Adrenal gland (tissue), 12 donors: ENCODE results near the gene SETD2. TPM values are rescaled to one million over a fixed set of nuclear protein-coding genes. Genes with fewer than 3 reads are reported as not detected.

ENCODE experiments used
- DNase-seq, 7 donors: peaks; one replicate each; pipeline ENCODE4 v3.0.0-alpha.2; 2019 to 2020
- H3K27ac ChIP-seq, 5 donors: fragments of 200-600 bp; sonication (generic) in 4 of 5; 1 replicate in 3 of 5; 2 replicates in 2 of 5; pipeline versions ENCODE4 v1.5.1 to v1.8.0; 2016 to 2020; ENCODE audit warnings: mild to moderate bottlenecking in 1 of 5
- H3K27me3 ChIP-seq: fragments of 200-600 bp; 2 replicates; pipeline ENCODE4 v1.8.0; 2021
- H3K36me3 ChIP-seq, 2 donors: fragments of 200-600 bp; replicated peaks in 1 of 2; 1 replicate in 1 of 2; 2 replicates in 1 of 2; pipeline versions ENCODE4 v1.5.1 to v1.8.0; 2018 to 2022
- H3K4me1 ChIP-seq, 2 donors: fragments of 200-600 bp; replicated peaks in 1 of 2; 1 replicate in 1 of 2; 2 replicates in 1 of 2; pipeline versions ENCODE4 v1.5.1 to v1.8.0; 2018 to 2021
- H3K4me3 ChIP-seq, 4 donors: fragments of 200-600 bp; sonication (generic) in 3 of 4; one replicate each; pipeline ENCODE4 v1.5.1; 2016 to 2018
- H3K9me3 ChIP-seq, 3 donors: fragments of 200-600 bp; sonication (generic) in 1 of 3; replicated peaks in 1 of 3; 1 replicate in 2 of 3; 2 replicates in 1 of 3; pipeline versions ENCODE4 v1.5.1 to v1.8.0; 2016 to 2021
- POLR2A ChIP-seq, 2 donors: fragments of 450-650 bp; IDR thresholded peaks; one replicate each; pipeline ENCODE4 v1.6.1; 2017; ENCODE audit warnings: antibody characterized with exemption in 2 of 2, mild to moderate bottlenecking in 2 of 2, moderate library complexity in 1 of 2
- WGBS, 4 donors: extraction: QIAGEN DNeasy Blood & Tissue Kit in 2 of 4; methylation state at CpG; one replicate each; pipeline versions ENCODE4 v1.1.5 to v1.1.7; 2013 to 2017; 5-methylcytosine and 5-hydroxymethylcytosine counted together
- intact Hi-C, 2 donors: fragments of 100-400 bp; cut with DNase I; formaldehyde crosslinking; loops; one replicate each; pipeline versions ENCODE4 v1.14.1 to v1.15.0; 2022 to 2023
- polyA plus RNA-seq, 3 donors: library from polyadenylated mRNA; stranded (reverse); fragments of 200-250 nt in 2 of 3; fragments of 350-450 nt in 1 of 3; fragmentation: Illumina TruSeq in 1 of 3; extraction: RNeasy Lipid Tissue Mini Kit (QIAGEN cat#74804) in 1 of 3; gene quantifications; one replicate each; pipeline ENCODE4 v1.2.3, GENCODE V29; 2013 to 2014
- total RNA-seq, 9 donors: library from RNA; depleted of rRNA in 4 of 9; stranded (reverse); fragments of >200 nt in 4 of 9; fragments of 120-200 nt in 1 of 9; fragmentation: NEBNext Ultra II Directional in 1 of 9; extraction: Animal tissue kit (Norgen Biotek cat#: 25700) in 1 of 9; gene quantifications; one replicate each; pipeline versions ENCODE4 v1.1.0 to v1.2.4, GENCODE V29; 2013 to 2023
- TF ChIP-seq, protein P1 (sequence below), 6 experiments: fragments of 450-650 bp in 4 of 6; fragments of 200-600 bp in 2 of 6; sonication (generic) in 1 of 6; IDR thresholded peaks; 1 replicate in 5 of 6; 2 replicates in 1 of 6; pipeline versions ENCODE4 v1.5.1 to v1.8.0; 2016 to 2021; ENCODE audit warnings: antibody characterized with exemption in 6 of 6, mild to moderate bottlenecking in 2 of 6, moderate library complexity in 1 of 6
- donor health status: healthy with polysubstance abuse.
- donor health status: Bipolar disorder and iron deficiency.
- donor health status: DM: yes; HTN: yes; CAD: no.
- donor health status: DM: no; HTN: no; CAD: no.
- donor health status: DM: no; HTN: no; CAD: no.
- donor health status: DM: yes; HTN: yes; CAD: no.

Gene SETD2
- total and polyA plus RNA-seq, 12 donors, result 12.6 to 58.9 (median 39.1) TPM

DNA sequence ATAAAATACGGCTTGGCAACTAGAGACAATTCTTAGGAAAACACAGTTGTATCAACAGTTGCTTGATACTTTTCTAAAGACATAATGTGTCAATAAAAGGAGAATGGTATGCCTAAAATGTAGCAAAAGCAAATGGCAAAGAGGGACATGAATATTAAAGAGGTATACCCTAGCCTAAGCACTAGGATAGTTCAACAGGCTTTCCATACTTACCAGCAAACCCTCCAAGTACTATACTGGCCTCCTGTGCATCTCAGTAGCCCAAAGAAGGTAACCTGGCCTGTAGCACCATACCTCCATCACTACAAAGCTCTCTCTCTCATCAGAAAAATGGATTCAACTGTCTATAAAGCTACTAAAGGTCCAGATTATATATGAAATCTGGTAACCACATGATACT, 7.5 kb downstream of the SETD2 start:
- intact Hi-C loops, result no loop called here
- Histone ChIP-seq H3K27ac (no peak overlapping the region), H3K4me1 (peaks cover 31 to 82% of the 10 kb centered on the region in 2 donors), H3K4me3 (no peak overlapping the region), H3K9me3 (no peaks in the 10 kb centered on the region), H3K27me3 (no peaks in the 10 kb centered on the region), H3K36me3 (no peaks in the 10 kb centered on the region)
- TF ChIP-seq POLR2A (IDR thresholded peaks at IDR 0.05), result no peak
- TF ChIP-seq, protein P1, sequence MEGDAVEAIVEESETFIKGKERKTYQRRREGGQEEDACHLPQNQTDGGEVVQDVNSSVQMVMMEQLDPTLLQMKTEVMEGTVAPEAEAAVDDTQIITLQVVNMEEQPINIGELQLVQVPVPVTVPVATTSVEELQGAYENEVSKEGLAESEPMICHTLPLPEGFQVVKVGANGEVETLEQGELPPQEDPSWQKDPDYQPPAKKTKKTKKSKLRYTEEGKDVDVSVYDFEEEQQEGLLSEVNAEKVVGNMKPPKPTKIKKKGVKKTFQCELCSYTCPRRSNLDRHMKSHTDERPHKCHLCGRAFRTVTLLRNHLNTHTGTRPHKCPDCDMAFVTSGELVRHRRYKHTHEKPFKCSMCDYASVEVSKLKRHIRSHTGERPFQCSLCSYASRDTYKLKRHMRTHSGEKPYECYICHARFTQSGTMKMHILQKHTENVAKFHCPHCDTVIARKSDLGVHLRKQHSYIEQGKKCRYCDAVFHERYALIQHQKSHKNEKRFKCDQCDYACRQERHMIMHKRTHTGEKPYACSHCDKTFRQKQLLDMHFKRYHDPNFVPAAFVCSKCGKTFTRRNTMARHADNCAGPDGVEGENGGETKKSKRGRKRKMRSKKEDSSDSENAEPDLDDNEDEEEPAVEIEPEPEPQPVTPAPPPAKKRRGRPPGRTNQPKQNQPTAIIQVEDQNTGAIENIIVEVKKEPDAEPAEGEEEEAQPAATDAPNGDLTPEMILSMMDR (IDR thresholded peaks at IDR 0.05), result no peak
- no peak for DNase-seq
- 53 to 73% (median 59%) methylated on average over 1 of the region's 1 CpG for WGBS, 4 donors

DNA sequence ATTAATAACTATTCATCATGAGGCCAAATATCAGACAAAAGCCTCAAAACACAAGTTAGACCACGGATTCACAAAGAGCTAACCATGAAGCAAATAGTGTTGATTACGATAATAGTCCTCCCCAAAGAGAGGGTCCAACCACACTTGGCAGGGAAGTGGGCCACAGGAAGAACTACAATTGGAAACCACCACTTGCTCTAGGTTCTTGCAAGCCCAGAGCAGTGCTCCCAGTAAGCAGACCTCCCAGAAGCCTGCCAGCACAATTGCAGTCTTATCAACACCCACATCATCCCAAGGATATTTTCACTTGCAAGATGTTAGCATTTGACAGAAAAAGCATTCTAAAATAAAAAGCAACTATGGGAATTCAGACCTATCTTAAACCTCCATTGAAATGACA, 11.3 kb downstream of the SETD2 start:
- no peak for TF ChIP-seq POLR2A (IDR thresholded peaks at IDR 0.05)
- TF ChIP-seq, protein P1 (IDR thresholded peaks at IDR 0.05), result no peak
- H3K27ac ChIP-seq, result no peak overlapping the region
- intact Hi-C loops, result no loop called here
- no peaks in the 10 kb centered on the region for H3K36me3 ChIP-seq
- H3K9me3 ChIP-seq, result no peaks in the 10 kb centered on the region
- H3K27me3 ChIP-seq, result no peaks in the 10 kb centered on the region
- peak in 1 of 7 donors; percentile 15 for DNase-seq
- 49 to 63% (median 58%) methylated on average over 2 of the region's 2 CpGs for WGBS, 4 donors
- peaks cover 24 to 64% of the 10 kb centered on the region in 2 donors for H3K4me1 ChIP-seq
- H3K4me3 ChIP-seq, result no peak overlapping the region

DNA sequence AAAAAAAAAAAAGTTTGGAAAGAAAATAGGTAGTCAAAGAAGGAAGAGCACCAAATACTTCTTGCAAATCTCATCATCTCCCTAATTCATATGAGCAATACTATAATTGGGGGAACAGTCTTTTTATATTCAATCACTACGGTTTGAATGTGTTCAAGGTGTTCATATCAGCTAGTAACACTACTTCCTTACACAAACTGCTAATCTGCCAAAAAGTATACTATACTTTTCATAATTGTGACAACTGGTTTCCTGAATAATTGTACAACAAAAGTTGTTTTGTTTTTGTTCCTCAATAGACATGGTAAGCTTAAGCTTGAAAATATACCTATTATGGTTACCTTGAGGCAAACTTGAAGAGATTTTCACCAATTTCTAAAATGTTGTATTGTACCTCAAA, 12.1 kb downstream of the SETD2 start:
- intact Hi-C loops, result no loop called here
- H3K9me3 ChIP-seq, result no peaks in the 10 kb centered on the region
- 59 to 67% (median 61%) methylated on average over 1 of the region's 1 CpG for WGBS, 4 donors
- H3K4me1 ChIP-seq, result peaks cover 24 to 61% of the 10 kb centered on the region in 2 donors
- H3K4me3 ChIP-seq, result no peak overlapping the region
- no peak for TF ChIP-seq POLR2A (IDR thresholded peaks at IDR 0.05)
- TF ChIP-seq, protein P1 (IDR thresholded peaks at IDR 0.05), result no peak
- H3K27me3 ChIP-seq, result no peaks in the 10 kb centered on the region
- H3K27ac ChIP-seq, result no peak overlapping the region
- no peak for DNase-seq
- no peaks in the 10 kb centered on the region for H3K36me3 ChIP-seq

DNA sequence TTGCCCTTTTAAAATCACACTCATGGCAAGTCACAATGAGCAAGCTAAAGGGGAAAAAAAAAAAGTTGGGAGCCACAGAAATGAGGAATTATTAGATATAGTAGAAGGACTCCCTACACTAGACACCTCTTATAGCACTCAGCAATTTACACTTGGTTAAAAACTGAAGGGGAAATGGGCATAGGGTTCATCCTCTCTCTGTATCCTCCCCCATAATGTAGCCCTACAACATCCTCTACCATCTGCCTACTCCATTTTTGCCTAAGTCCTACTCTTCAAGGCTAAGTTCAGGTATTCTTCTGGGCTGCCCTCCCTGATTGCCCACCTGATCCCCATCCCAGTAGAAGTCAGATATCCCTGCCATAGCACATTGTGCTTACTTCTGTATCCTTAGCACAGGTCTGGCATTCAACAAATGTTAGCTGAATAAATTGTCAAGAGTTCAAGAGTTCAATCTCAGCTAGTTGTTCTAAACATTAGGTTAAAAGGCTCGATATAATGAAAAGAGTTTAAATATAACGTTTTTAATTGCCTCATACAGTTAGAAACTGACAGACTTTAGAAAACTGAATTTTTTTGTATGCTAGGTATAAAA, 14.5 kb downstream of the SETD2 start:
- no peak for DNase-seq
- Histone ChIP-seq H3K4me1 (peaks cover 15 to 41% of the 10 kb centered on the region in 2 donors), H3K4me3 (no peak overlapping the region), H3K27ac (no peak overlapping the region), H3K36me3 (no peaks in the 10 kb centered on the region), H3K9me3 (no peaks in the 10 kb centered on the region), H3K27me3 (no peaks in the 10 kb centered on the region)
- no peak for TF ChIP-seq POLR2A (IDR thresholded peaks at IDR 0.05)
- TF ChIP-seq, protein P1 (IDR thresholded peaks at IDR 0.05), result no peak
- intact Hi-C loops, result no loop called here
- 14 to 19% (median 18%) methylated on average over 2 of the region's 2 CpGs for WGBS, 4 donors
